AG04449 (cell line): ENCODE measurements around the gene PBLD.
A peak's percentile ranks its signal among the peaks of the same experiment; 100 is the strongest.

Experiments used
- CTCF ChIA-PET: fragments of 350-600 bp; formaldehyde crosslinking; extraction: SDS; loops from one replicate; lab custom pipeline; 2021; ENCODE audit warnings: antibody characterized with exemption; lab: Yijun Ruan, JAX
- POLR2A ChIA-PET: fragments of 400-600, 350-600 bp; formaldehyde crosslinking; extraction: SDS; loops from one replicate; lab custom pipeline; 2020; ENCODE audit warnings: antibody characterized with exemption, inconsistent platforms; lab: Yijun Ruan, JAX
- DNase-seq: peaks from one replicate; pipeline ENCODE4 v3.0.0-alpha.2; 2010; ENCODE audit warnings: low read depth, low spot score
- H3K4me3 ChIP-seq: 2 replicates; pipeline ENCODE4 v1.5.1; 2011; ENCODE audit warnings: low read depth, mild to moderate bottlenecking, control low read depth, low read length
- TF ChIP-seq, protein P1 (sequence below): IDR thresholded peaks from one replicate; pipeline ENCODE4 v1.5.1; 2011; ENCODE audit warnings: mild to moderate bottlenecking, moderate library complexity, low read length, control low read depth, inconsistent platforms; ENCODE audit not compliant: insufficient read depth; ENCODE audit errors: missing control alignments

The PBLD gene

DNA sequence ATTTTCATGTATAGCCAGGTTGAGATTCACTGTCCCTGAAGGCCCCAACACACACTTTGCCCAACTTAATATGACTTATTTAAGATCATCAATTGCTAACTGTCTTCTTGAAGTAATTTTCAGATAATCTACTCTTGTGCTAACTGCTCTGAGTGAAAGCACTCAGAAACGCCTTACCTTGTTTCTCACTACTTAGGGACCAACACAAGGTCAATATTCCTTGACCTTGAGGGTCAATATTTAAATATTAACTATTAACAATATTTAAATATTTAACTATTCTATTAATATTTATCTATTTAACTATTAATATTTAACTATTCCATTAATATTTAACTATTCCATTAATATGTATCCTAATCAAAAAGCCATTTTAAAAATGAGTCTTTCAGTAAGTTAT, 26.9 kb downstream of the PBLD start:
- TF ChIP-seq, protein P1, sequence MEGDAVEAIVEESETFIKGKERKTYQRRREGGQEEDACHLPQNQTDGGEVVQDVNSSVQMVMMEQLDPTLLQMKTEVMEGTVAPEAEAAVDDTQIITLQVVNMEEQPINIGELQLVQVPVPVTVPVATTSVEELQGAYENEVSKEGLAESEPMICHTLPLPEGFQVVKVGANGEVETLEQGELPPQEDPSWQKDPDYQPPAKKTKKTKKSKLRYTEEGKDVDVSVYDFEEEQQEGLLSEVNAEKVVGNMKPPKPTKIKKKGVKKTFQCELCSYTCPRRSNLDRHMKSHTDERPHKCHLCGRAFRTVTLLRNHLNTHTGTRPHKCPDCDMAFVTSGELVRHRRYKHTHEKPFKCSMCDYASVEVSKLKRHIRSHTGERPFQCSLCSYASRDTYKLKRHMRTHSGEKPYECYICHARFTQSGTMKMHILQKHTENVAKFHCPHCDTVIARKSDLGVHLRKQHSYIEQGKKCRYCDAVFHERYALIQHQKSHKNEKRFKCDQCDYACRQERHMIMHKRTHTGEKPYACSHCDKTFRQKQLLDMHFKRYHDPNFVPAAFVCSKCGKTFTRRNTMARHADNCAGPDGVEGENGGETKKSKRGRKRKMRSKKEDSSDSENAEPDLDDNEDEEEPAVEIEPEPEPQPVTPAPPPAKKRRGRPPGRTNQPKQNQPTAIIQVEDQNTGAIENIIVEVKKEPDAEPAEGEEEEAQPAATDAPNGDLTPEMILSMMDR: no peak
- CTCF ChIA-PET: interaction anchor here (0.9 to 2.2 kb wide), 4 partner anchors 12 to 94 kb away, joined by 3 to 18 read pairs (median 4); no protein-coding TSS in a partner anchor

DNA sequence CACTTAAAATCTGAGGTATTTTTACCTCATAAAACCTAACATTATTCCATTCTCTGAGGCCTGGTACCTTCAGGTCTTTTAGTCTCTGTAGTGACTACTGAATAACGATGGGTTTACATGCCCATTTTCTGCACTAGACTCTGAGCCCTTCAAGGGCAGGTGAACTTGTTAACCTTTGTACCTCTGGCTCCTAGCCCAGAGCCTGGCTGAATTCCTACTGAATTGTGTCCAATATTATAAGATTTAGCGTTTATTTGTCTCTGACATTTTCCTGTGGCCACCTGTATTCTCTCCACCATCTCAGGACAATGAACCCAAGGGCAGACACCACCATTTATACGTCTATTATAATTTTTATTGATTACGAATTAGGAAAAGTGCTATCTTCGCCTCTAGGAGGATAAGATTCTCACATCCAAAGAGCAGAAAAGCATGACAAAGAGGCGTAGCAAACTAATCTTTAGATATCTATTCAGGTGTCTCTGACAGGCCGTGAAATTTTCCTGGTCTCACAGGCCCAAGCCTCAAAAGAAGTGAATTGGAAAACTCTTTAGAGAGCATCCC, 28.8 kb downstream of the PBLD start:
- TF ChIP-seq, protein P1: no peak
- no peak overlapping the region for H3K4me3 ChIP-seq
- CTCF ChIA-PET: interaction anchor here (0.6 to 5.2 kb wide), 13 partner anchors 10 to 451 kb away, joined by 3 to 199 read pairs (median 11); no protein-coding TSS in a partner anchor
- DNase-seq: no peak
- POLR2A ChIA-PET: no interaction called here

More for the DNA sequence above, 26.9 kb downstream of the PBLD start:
- no peak for DNase-seq
- POLR2A ChIA-PET: no interaction called here
- H3K4me3 ChIP-seq: no peak overlapping the region

DNA sequence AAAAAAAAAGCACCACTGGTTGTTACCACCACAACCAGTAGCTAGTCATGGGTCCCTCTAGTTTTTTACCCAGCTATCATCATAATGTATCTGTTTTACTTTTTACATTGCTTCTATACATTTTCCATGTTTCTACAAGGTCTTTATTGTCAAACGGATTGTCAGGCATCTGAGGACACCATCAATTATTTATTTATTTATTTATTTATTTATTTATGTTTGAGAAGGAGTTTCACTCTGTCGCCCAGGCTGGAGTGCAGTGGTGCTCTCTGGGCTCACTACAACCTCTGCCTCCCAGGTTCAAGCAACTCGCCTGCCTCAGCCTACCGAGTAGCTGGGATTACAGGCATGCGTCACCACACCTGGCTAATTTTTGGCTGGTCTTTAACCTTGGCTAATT, 29.9 kb downstream of the PBLD start:
- POLR2A ChIA-PET: no interaction called here

DNA sequence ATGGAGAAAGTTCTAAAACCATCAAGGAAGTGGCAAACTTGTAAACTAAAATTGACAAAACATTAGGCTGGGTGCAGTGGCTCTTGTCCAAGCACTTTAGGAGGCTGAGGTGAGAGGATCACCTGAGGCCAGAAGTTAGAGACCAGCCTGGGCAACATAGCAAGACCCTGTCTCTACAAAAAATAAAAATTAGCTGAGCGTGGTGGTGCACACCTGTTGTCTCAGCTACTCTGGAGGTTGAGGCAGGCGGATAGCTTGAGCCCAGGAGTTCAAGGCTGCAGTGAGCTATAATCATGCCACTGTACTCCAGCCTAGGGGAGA, 30.3 kb downstream of the PBLD start:
- no peak for DNase-seq
- H3K4me3 ChIP-seq: no peak overlapping the region
- POLR2A ChIA-PET: no interaction called here
- CTCF ChIA-PET: interaction anchor here (0.6 to 5.2 kb wide), 26 partner anchors 8 to 514 kb away, joined by 3 to 199 read pairs (median 6); partner anchors contain the start of gene SIRT1
- TF ChIP-seq, protein P1: no peak

More for the DNA sequence above, 29.9 kb downstream of the PBLD start:
- TF ChIP-seq, protein P1: no peak
- no peak overlapping the region for H3K4me3 ChIP-seq
- CTCF ChIA-PET: interaction anchor here (0.6 to 5.2 kb wide), 23 partner anchors 8 to 514 kb away, joined by 3 to 199 read pairs (median 6); partner anchors contain the start of gene SIRT1
- DNase-seq: no peak

DNA sequence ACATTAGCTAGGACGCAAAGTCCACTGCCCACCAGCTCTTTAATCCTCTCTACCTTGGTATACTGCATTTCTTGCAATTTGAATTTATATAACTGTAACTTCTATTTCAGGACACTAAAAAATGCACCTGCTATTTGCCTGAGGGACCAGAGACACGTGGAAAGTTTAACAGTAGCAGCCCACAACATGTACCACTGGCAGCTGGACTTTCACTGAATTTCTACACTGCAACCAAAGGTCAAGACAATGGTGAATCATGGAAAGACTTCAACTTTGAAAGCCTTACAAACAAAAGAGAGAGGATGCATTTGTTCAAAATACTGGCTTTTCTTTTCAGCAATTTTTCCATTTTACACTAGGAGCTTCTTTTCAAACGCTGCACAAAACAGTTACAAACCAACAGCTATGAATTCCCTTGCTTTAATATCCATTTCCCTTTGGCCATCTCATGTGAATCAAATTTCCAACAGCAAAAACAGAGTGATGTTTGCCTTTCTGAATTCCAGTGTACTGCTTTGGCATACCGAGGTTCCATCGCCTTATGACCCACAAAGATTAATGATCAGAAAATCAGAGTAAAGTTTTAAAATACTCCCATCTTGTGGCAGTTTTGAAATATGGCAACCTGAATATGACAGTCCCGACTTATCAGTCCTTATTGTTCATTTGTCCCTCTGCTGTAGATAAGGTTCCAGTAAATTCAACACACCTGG, 30.8 kb downstream of the PBLD start:
- peak; percentile 28 for DNase-seq
- CTCF ChIA-PET: interaction anchor here (0.6 to 5.2 kb wide), 44 partner anchors 8 to 513 kb away, joined by 3 to 199 read pairs (median 4); partner anchors contain the start of genes ATOH7 and SIRT1
- H3K4me3 ChIP-seq: no peak overlapping the region
- TF ChIP-seq, protein P1: peak; percentile 28
- POLR2A ChIA-PET: no interaction called here

DNA sequence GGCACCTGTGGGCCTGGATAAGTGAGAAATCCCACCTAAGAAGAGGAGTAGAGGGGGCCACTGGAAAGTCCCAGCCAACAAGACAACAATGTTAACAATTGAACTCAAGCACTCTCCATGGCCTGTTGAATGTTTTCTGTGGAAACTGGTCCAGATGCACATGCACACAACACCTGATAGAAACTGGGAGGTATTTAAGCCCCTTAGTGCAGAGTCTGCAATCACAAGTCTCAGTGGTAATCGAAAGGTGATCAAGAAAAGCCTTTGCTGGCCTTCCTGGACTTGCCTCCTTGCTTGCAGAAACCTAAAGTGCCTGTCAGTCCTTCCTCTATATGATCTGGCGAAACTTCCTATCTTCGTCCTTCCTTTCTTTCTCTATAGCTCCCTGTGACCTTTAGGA, 31.4 kb downstream of the PBLD start:
- DNase-seq: no peak
- POLR2A ChIA-PET: no interaction called here
- CTCF ChIA-PET: interaction anchor here (0.6 to 5.2 kb wide), 41 partner anchors 8 to 512 kb away, joined by 3 to 199 read pairs (median 4); partner anchors contain the start of genes ATOH7 and SIRT1
- TF ChIP-seq, protein P1: no peak
- no peak overlapping the region for H3K4me3 ChIP-seq
